SU-DHL-6 (cell line): ENCODE measurements around the gene MINAR1.

ENCODE experiments used
- EZH2phosphoT487 ChIP-seq: fragments of 200-600 bp; sonication (generic), shearing (Covaris generic); conservative IDR thresholded peaks from 2 replicates; pipeline ENCODE4 v1.6.1; 2018; ENCODE audit warnings: mild to moderate bottlenecking, antibody characterized with exemption, low read length, moderate library complexity, mixed read lengths
- TF ChIP-seq, protein P1 (sequence below): fragments of 200-600 bp; sonication (generic); IDR thresholded peaks from one replicate; pipeline ENCODE4 v1.5.1; 2017; ENCODE audit warnings: antibody characterized with exemption, mild to moderate bottlenecking, low read length, moderate library complexity; ENCODE audit not compliant: insufficient read depth, poor library complexity, severe bottlenecking

DNA sequence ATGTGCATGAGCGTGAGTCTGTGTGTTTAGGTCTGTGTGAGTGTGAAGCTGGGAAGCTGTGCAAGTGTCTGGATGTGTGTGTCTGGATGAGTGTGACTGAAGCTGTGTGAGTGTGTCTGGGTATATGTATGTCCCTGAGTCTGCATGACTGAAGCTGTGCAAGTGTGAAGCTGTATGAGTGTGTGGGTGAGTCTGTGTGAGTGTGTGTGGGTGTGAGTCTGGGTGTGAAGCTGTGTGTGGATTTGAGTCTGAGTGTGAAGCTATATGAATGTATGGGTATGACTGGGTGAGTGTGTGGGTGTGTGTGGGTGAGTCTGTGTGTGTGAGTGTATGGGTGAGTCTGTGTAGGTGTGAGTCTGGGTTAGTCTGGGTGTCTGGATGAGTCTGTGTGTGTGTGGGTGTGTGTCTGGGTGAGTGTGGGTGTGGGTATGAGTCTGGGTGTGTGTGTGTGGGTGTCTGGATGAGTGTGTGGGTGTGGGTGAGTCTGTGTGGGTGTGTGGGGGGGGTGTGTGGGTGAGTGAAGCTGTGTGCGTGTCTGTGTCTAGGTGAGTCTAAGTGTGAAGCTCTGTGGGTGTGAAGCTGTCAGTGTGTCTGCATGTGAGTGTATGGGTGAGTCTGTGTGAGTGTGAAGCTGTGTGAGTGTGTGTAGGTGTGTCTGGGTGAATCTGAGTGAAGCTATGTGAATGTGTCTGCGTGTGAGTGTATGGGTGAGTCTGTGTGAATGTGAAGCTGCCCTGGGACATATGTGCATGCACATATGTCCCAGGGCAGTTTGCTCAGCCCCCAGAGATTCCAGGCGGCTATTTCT, 20.3 kb downstream of the MINAR1 start:
- no peak for TF ChIP-seq EZH2phosphoT487
- TF ChIP-seq, protein P1, sequence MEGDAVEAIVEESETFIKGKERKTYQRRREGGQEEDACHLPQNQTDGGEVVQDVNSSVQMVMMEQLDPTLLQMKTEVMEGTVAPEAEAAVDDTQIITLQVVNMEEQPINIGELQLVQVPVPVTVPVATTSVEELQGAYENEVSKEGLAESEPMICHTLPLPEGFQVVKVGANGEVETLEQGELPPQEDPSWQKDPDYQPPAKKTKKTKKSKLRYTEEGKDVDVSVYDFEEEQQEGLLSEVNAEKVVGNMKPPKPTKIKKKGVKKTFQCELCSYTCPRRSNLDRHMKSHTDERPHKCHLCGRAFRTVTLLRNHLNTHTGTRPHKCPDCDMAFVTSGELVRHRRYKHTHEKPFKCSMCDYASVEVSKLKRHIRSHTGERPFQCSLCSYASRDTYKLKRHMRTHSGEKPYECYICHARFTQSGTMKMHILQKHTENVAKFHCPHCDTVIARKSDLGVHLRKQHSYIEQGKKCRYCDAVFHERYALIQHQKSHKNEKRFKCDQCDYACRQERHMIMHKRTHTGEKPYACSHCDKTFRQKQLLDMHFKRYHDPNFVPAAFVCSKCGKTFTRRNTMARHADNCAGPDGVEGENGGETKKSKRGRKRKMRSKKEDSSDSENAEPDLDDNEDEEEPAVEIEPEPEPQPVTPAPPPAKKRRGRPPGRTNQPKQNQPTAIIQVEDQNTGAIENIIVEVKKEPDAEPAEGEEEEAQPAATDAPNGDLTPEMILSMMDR, result no peak
